ENCODE data around the gene CCL4L2.
"Not testable (repeated sequence)": the region's sequence is repeated elsewhere in the genome, so short reads cannot be mapped to it uniquely, and the experiment has no call there.

The CCL4L2 gene

DNA sequence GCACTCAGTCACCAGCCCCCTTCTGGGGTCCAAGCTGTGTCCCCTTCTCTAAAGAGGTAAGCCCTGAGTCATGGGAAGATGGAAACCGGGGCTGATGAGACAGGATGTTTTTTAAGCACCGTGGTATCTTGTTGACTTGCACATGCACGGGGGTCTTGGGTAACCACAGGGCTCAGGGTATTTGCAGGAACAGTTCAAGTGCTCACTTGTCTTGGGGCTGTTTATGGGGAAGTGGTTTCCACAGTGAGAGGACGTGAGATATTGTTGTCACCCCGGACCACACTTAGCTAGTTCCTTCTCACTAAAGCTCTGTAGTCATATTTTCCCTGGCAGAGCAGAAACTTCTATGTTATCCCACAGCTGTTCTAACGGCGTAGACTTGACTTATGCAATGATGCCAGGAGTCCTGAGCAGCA lies 22.0 kb upstream of the CCL4L2 start:
- no peak for DNase-seq (ENCODE audit: low read depth in 1 of 2, low spot score in 1 of 2)
- in situ Hi-C loops (cut with HindIII; ENCODE audit: low pct_unique_long_range_greater_than_20kb, low sequenced_read_pairs) = no loop called here
- TF ChIP-seq JUND (IDR thresholded peaks at IDR 0.05; ENCODE audit: low read depth) = no peak

DNA sequence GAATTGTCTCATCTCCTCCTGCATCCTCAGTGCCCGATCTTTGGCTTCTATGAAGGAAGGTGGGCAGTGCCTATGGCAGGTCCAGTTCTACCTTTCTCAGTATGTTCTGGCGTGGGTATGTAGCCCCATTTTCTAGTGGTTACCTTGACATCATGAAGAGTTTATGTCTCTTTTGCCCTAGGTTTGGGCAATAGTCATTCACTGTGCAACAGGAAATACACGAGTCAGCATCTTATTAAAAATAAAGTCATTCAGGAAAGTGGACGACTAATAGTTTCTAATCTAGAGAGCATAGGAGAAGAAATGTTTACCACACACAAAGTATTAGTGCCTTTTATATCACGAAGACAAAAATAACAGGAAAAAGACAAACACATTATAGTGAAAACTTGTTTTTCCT lies 20.9 kb upstream of the CCL4L2 start:
- in situ Hi-C loops (cut with HindIII; ENCODE audit: low pct_unique_long_range_greater_than_20kb, low sequenced_read_pairs); DNase-seq (ENCODE audit: low read depth in 1 of 2, low spot score in 1 of 2): not testable (repeated sequence)

DNA sequence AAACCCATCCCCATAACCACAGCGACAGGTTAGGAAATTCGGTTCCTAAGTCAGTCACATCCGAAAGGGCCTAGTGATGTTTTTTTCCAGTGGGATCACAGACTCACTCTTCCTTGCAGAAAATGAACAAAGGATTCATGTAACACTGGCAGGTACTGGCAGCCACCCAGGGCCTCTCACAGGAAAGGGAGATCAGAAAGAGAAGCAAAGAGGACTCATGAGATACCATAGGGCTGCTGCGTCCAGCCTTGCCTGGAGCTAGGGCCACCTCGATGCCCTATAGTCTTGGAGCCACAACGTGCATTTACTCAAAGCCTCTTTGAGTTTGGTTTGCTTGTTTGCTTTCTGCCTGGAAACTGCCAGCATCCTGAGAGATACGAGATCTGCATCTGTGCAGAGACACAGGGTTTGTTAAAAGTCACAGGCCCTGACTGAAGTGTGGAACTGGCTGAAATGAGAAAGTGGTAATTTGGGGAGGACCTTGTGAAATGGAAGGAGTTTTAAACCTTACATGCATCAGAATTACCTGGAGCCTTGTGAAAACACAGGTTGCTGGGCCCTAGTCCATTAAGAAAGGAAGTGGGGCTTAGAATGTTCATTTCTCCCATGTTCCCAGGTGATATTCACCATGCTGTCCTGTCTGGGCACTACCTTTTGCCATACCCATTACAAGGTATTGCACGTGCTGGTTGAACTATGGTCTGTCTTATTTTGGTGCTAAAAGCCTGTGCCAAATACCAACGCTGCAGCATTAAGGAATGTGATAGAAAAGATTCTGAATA lies 20.1 kb upstream of the CCL4L2 start:
- DNase-seq (ENCODE audit: low read depth in 1 of 2, low spot score in 1 of 2); in situ Hi-C loops (cut with HindIII; ENCODE audit: low pct_unique_long_range_greater_than_20kb, low sequenced_read_pairs): not testable (repeated sequence)

DNA sequence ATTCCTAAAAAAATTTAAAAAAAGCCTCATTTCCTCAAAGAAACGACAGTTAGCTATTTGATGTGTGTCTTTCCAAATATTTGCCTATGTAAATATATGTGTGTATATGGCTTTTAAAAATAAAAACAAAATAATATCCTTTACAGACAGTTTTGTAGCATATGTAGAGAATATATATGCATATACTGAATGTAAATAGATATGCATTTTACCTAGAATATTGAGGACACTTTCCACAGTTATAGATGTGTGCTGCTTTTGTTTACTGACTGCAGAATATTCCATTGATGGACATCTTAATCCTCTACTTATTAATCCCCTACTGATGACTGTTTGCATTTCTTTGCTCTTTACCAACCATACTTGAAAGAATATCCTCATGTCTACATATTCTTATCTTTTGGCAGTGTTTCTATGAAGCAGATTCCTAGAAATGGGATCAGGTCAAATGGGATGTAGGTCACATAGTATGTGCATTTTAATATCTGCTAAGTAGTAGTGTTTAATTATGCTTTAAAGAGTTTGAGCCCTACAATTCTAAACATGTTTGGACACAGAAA lies 17.6 kb upstream of the CCL4L2 start:
- no peak for DNase-seq (ENCODE audit: low read depth in 1 of 2, low spot score in 1 of 2)
- no peak for TF ChIP-seq JUND (IDR thresholded peaks at IDR 0.05; ENCODE audit: low read depth)
- in situ Hi-C loops (cut with HindIII; ENCODE audit: low pct_unique_long_range_greater_than_20kb, low sequenced_read_pairs) = no loop called here

DNA sequence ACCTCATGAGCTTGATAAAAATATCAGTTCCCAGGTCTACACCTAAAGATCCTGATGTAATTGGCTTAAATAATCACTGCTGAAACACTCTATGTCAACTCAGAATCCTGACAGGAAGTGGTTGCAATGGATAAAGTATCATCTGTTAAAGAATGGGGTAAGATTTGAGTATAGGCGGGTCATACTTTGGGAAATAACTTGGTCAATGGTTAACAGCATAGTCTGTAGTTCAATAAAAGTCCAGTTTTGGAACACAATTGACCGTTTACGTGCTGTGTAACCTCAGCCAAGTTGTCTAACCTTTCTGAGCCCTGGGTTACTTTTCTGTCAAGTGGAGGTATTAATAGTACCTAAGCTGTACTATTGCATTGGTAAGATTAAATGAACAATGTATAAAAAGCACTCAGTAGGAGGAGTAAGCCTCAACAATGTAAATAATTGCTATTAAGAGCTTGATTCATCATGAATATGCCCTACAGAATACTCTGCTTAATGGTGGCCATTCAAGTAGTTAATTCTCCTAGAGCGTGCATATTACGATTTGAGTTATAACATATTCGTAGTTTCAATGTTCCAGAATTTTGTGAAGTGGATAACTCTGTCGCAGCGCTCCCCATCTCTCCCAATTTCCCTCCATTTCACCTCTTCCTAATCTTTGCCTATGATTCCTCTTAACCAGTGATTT lies 16.6 kb upstream of the CCL4L2 start:
- DNase-seq (ENCODE audit: low read depth in 1 of 2, low spot score in 1 of 2); in situ Hi-C loops (cut with HindIII; ENCODE audit: low pct_unique_long_range_greater_than_20kb, low sequenced_read_pairs): not testable (repeated sequence)

DNA sequence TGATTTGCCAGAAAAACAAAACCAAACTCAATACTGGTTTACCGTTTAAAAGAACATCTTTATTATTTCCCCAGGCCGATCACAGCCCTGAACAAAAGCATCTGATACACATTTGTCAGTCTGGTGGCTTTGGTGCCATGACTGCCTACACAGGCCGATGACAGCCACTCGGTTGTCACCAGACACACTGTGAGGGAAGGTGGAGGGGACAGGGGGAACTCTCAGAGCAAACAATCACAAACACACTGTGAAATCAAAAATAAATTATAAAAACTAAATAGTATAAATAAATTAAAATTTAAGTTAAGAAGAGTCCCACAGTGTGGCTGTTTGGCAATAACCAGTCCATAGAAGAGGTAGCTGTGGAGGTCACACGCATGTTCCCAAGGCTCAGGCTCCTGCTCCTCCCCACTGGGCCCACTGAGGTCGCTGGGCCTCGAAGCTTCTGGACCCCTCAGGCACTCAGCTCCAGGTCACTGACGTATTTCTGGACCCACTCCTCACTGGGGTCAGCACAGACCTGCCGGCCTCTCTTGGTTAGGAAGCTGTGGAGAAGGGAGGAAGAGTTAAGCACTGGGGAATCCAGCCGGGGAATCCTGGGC lies 15.9 kb upstream of the CCL4L2 start:
- in situ Hi-C loops (cut with HindIII; ENCODE audit: low pct_unique_long_range_greater_than_20kb, low sequenced_read_pairs); DNase-seq (ENCODE audit: low read depth in 1 of 2, low spot score in 1 of 2): not testable (repeated sequence)

DNA sequence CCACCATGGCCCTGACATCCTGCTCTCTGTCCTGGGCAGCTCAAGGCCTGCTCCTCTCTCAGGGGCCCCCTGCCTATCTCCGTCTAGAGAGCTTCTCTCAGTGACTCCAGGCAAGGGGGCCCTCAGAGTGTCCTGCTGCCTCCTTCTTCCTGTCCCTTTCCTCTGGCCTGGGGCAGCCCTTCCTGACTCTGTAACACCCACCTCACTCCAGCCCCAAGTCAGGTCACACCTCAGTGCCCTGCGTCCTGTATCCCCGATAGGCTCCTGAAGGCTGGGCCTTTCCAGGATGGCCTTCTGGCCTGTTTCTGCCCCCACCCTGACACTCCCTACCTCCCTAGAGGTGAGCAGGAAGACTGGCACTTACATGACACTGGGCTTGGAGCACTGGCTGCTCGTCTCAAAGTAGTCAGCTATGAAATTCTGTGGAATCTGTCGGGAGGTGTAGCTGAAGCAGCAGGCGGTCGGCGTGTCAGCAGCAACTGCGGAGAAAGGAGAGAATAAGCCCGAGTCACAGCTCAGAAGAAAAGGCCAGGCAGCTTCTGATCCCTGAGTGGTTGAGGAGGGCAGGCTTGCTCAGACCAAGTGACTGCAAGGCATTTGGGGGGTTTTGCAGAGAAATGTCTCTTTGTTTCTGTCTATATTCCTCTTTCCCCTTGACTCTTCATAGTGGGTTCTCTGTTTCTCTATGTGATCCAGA lies 15.3 kb upstream of the CCL4L2 start:
- DNase-seq (ENCODE audit: low read depth in 1 of 2, low spot score in 1 of 2) = no peak
- in situ Hi-C loops (cut with HindIII; ENCODE audit: low pct_unique_long_range_greater_than_20kb, low sequenced_read_pairs) = no loop called here
- no peak for TF ChIP-seq JUND (IDR thresholded peaks at IDR 0.05; ENCODE audit: low read depth)

DNA sequence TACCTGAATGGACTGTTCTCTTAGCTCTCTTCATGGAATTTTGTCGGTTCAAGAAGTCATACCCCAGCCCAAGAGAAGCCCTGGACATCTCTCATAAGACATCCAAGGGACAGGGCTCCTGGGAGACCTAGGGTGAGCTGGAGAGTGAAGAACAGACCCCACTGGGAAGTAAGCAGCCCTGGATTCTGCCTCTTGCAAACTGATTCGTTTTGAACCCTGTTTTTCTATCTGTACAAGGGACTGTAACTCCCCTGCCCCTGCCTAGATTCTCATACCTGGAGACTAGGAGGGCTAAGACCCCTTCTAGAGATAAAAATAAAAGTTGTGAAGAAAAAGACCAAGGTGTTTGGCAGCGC lies 14.8 kb upstream of the CCL4L2 start:
- TF ChIP-seq JUND (IDR thresholded peaks at IDR 0.05; ENCODE audit: low read depth) = no peak
- in situ Hi-C loops (cut with HindIII; ENCODE audit: low pct_unique_long_range_greater_than_20kb, low sequenced_read_pairs) = no loop called here
- DNase-seq (ENCODE audit: low read depth in 1 of 2, low spot score in 1 of 2) = no peak

DNA sequence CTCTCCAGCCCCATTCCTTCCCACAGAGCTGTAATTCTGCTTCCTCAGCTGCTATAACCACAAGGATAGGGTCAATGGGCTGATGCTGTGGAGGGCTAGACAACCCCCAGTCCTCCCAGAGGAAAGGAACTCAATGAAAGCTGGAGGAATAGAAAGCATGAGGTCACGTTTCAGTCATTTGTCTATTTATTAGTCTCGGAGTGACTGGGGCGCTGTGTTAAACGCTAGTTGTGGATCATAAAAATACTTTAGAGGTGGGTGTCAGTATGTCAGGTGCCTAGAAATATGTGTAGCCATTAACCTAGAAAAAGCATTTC lies 13.5 kb upstream of the CCL4L2 start:
- no peak for DNase-seq (ENCODE audit: low read depth in 1 of 2, low spot score in 1 of 2)
- in situ Hi-C loops (cut with HindIII; ENCODE audit: low pct_unique_long_range_greater_than_20kb, low sequenced_read_pairs) = no loop called here
- no peak for TF ChIP-seq JUND (IDR thresholded peaks at IDR 0.05; ENCODE audit: low read depth)

DNA sequence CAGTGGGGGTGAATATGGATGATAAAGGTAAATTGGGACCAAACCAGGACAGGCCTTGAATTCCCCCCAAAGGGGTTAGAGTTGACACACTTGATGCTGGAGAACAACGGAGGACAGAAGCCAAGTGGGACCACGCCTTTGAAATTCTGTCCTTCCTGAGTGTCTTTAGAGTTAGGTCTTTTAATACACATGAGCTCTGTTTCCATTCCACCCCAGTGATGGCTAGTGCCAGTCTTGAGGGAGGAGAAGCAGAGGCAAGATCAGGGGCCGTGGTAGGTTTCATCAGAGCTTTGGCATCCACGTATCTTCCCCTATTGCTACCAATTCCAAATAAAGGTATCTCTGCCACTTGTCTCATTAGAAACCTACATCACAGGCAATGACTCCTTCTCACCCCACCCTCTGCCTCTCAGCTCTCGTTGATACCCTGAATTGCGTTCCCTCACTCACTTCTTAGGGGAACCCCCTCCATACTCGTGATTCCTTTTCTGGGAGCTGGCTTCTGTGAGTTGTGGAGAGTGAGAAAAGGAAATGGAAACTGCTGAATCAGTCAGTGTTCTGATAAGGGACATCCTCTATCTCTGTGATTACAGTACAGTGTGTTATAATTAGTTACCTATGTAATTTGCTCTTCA lies 11.9 kb upstream of the CCL4L2 start:
- in situ Hi-C loops (cut with HindIII; ENCODE audit: low pct_unique_long_range_greater_than_20kb, low sequenced_read_pairs) = no loop called here
- DNase-seq (ENCODE audit: low read depth in 1 of 2, low spot score in 1 of 2) = no peak
- TF ChIP-seq JUND (IDR thresholded peaks at IDR 0.05; ENCODE audit: low read depth) = no peak

DNA sequence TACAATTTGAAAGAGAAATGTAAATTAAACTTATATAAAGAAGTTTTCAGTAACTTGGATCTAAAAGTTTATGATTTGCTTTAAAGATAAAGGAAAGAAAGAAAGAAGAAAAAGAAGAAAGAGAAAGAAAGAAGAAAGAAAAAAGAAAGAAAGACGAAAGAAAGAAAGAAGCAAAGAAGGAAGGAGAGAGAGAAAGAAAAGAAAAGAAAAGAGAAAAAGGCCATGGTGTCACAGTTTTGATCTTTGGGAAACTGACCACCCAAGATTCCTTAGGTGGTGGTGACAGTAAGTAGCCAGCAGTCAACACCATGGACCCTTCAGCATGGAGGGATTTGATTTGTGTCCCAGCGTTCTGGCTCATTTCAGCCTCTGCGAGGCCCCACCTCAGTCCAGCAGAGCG lies 9.8 kb upstream of the CCL4L2 start:
- DNase-seq (ENCODE audit: low read depth in 1 of 2, low spot score in 1 of 2); in situ Hi-C loops (cut with HindIII; ENCODE audit: low pct_unique_long_range_greater_than_20kb, low sequenced_read_pairs): not testable (repeated sequence)

DNA sequence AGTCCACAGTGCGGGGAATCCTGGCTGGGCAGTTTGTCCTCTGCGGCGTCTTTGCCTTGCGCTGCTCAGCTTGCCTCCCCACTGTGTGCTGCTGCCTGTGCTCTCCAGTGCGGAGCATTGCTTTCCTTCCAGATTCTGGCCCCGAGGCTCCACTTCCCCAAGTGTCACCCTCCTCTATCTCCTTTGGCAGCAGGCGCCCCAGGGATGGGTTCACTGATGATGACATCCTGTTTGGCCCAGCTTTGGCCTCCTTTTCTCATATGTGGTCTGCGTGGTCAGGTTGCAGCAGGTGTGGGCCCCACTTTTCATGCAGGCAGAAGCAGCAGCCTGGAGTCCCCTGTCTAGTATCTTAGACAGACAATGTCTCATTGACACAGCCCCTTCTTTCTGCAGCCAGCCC lies 9.4 kb upstream of the CCL4L2 start:
- in situ Hi-C loops (cut with HindIII; ENCODE audit: low pct_unique_long_range_greater_than_20kb, low sequenced_read_pairs); DNase-seq (ENCODE audit: low read depth in 1 of 2, low spot score in 1 of 2): not testable (repeated sequence)

DNA sequence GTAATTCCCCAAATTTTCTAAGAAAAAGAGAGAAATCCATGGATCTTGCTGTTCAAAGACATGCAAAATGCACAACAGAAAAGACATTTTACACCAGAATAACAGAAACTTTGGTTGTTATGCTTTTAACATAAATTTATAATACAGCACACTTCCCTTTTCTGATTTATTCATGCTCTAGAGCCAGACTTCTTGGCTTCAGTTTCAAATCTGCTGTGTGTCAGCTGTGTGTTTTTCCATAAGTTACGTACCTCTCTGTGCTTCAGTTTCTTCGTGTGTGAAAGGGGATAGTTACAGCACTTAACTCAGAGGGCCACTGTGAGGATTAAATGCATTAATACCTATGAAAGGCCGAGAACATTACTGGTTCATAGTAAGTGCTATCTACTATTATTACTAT lies 7.5 kb upstream of the CCL4L2 start:
- no peak for DNase-seq (ENCODE audit: low read depth in 1 of 2, low spot score in 1 of 2)
- no peak for TF ChIP-seq JUND (IDR thresholded peaks at IDR 0.05; ENCODE audit: low read depth)
- in situ Hi-C loops (cut with HindIII; ENCODE audit: low pct_unique_long_range_greater_than_20kb, low sequenced_read_pairs) = no loop called here

Data from T47D (cell line).